WTC11 (cell line): ENCODE measurements around the gene CCDC158.

Experiments used
- ELF4 ChIP-seq: sonication (generic); formaldehyde crosslinking; IDR thresholded peaks from 2 replicates; pipeline ENCODE4 v1.8.1; 2022; ENCODE audit warnings: low read depth, mild to moderate bottlenecking, moderate library complexity, missing genetic modification reagents
- JAZF1 ChIP-seq: fragments of 250-450 bp; sonication (Bioruptor Pico); IDR thresholded peaks from 2 replicates; pipeline ENCODE4 v1.9.0; 2021; ENCODE audit warnings: moderate library complexity, mild to moderate bottlenecking, inconsistent platforms
- KAT7 ChIP-seq: sonication (generic); formaldehyde crosslinking; IDR thresholded peaks from 2 replicates; pipeline ENCODE4 v1.8.1; 2023; ENCODE audit warnings: missing genetic modification reagents, mild to moderate bottlenecking, borderline replicate concordance
- ZNF232 ChIP-seq: sonication (generic); formaldehyde crosslinking; IDR thresholded peaks from 2 replicates; pipeline ENCODE4 v1.8.0; 2022; ENCODE audit warnings: mild to moderate bottlenecking, missing genetic modification reagents
- TF ChIP-seq, protein P1 (sequence below): sonication (generic); formaldehyde crosslinking; IDR thresholded peaks from 2 replicates; pipeline ENCODE4 v1.8.1; 2023; ENCODE audit warnings: mild to moderate bottlenecking, missing genetic modification reagents, moderate library complexity
- TF ChIP-seq, protein P2 (sequence below): fragments of 250-450 bp; sonication (Bioruptor Pico); IDR thresholded peaks from 2 replicates; pipeline ENCODE4 v1.9.0; 2021; ENCODE audit warnings: mild to moderate bottlenecking, borderline replicate concordance
- TF ChIP-seq, protein P3 (sequence below): fragments of 200-600 bp; IDR thresholded peaks from 2 replicates; pipeline ENCODE4 v1.8.0; 2022; ENCODE audit warnings: antibody characterized with exemption
- TF ChIP-seq, protein P4 (sequence below): sonication (generic); formaldehyde crosslinking; IDR thresholded peaks from 2 replicates; pipeline ENCODE4 v1.8.1; 2023; ENCODE audit warnings: mild to moderate bottlenecking, moderate library complexity, missing genetic modification reagents
- TF ChIP-seq, protein P5 (sequence below): sonication (generic); formaldehyde crosslinking; IDR thresholded peaks from 2 replicates; pipeline ENCODE4 v1.8.0; 2022; ENCODE audit warnings: mild to moderate bottlenecking, missing genetic modification reagents

DNA sequence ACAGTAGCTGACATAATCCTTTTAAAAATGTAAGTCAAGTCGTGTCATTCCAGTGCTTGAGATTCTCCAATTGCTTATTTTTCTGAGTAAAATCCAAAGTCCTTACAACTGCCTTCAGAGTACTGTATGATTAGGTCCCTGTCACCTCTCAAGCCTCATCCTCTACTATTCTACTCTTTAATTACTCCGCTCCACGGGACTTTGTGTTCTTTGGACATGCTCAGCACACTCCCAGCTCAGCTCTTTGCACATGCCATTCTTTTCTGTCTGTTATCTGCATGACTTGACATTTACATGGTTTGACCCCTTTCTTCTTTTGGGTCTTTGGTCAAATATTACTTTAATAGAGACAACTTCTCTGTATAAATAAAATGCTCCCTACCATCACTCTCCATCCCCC, 154.3 kb downstream of the CCDC158 start:
- TF ChIP-seq, protein P1, sequence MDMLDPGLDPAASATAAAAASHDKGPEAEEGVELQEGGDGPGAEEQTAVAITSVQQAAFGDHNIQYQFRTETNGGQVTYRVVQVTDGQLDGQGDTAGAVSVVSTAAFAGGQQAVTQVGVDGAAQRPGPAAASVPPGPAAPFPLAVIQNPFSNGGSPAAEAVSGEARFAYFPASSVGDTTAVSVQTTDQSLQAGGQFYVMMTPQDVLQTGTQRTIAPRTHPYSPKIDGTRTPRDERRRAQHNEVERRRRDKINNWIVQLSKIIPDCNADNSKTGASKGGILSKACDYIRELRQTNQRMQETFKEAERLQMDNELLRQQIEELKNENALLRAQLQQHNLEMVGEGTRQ = no peak
- TF ChIP-seq, protein P2, sequence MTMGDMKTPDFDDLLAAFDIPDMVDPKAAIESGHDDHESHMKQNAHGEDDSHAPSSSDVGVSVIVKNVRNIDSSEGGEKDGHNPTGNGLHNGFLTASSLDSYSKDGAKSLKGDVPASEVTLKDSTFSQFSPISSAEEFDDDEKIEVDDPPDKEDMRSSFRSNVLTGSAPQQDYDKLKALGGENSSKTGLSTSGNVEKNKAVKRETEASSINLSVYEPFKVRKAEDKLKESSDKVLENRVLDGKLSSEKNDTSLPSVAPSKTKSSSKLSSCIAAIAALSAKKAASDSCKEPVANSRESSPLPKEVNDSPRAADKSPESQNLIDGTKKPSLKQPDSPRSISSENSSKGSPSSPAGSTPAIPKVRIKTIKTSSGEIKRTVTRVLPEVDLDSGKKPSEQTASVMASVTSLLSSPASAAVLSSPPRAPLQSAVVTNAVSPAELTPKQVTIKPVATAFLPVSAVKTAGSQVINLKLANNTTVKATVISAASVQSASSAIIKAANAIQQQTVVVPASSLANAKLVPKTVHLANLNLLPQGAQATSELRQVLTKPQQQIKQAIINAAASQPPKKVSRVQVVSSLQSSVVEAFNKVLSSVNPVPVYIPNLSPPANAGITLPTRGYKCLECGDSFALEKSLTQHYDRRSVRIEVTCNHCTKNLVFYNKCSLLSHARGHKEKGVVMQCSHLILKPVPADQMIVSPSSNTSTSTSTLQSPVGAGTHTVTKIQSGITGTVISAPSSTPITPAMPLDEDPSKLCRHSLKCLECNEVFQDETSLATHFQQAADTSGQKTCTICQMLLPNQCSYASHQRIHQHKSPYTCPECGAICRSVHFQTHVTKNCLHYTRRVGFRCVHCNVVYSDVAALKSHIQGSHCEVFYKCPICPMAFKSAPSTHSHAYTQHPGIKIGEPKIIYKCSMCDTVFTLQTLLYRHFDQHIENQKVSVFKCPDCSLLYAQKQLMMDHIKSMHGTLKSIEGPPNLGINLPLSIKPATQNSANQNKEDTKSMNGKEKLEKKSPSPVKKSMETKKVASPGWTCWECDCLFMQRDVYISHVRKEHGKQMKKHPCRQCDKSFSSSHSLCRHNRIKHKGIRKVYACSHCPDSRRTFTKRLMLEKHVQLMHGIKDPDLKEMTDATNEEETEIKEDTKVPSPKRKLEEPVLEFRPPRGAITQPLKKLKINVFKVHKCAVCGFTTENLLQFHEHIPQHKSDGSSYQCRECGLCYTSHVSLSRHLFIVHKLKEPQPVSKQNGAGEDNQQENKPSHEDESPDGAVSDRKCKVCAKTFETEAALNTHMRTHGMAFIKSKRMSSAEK (CRISPR knock-in tag) = no peak
- TF ChIP-seq, protein P3, sequence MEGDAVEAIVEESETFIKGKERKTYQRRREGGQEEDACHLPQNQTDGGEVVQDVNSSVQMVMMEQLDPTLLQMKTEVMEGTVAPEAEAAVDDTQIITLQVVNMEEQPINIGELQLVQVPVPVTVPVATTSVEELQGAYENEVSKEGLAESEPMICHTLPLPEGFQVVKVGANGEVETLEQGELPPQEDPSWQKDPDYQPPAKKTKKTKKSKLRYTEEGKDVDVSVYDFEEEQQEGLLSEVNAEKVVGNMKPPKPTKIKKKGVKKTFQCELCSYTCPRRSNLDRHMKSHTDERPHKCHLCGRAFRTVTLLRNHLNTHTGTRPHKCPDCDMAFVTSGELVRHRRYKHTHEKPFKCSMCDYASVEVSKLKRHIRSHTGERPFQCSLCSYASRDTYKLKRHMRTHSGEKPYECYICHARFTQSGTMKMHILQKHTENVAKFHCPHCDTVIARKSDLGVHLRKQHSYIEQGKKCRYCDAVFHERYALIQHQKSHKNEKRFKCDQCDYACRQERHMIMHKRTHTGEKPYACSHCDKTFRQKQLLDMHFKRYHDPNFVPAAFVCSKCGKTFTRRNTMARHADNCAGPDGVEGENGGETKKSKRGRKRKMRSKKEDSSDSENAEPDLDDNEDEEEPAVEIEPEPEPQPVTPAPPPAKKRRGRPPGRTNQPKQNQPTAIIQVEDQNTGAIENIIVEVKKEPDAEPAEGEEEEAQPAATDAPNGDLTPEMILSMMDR = no peak
- TF ChIP-seq JAZF1 (CRISPR knock-in tag) = no peak
- no peak for TF ChIP-seq ZNF232 (CRISPR knock-in tag)
- no peak for TF ChIP-seq ELF4 (CRISPR knock-in tag)
- TF ChIP-seq, protein P4, sequence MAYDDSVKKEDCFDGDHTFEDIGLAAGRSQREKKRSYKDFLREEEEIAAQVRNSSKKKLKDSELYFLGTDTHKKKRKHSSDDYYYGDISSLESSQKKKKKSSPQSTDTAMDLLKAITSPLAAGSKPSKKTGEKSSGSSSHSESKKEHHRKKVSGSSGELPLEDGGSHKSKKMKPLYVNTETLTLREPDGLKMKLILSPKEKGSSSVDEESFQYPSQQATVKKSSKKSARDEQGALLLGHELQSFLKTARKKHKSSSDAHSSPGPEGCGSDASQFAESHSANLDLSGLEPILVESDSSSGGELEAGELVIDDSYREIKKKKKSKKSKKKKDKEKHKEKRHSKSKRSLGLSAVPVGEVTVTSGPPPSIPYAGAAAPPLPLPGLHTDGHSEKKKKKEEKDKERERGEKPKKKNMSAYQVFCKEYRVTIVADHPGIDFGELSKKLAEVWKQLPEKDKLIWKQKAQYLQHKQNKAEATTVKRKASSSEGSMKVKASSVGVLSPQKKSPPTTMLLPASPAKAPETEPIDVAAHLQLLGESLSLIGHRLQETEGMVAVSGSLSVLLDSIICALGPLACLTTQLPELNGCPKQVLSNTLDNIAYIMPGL (CRISPR knock-in tag) = no peak
- TF ChIP-seq, protein P5, sequence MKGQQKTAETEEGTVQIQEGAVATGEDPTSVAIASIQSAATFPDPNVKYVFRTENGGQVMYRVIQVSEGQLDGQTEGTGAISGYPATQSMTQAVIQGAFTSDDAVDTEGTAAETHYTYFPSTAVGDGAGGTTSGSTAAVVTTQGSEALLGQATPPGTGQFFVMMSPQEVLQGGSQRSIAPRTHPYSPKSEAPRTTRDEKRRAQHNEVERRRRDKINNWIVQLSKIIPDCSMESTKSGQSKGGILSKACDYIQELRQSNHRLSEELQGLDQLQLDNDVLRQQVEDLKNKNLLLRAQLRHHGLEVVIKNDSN (CRISPR knock-in tag) = no peak
- TF ChIP-seq KAT7 (CRISPR knock-in tag) = no peak
